OCI-LY1 (cell line): Measurements from ENCODE around the gene CRADD.

Experiments
- H2AFZ ChIP-seq: fragments of 200-600 bp; sonication (generic), shearing (Covaris generic); 2 replicates; pipeline ENCODE4 v1.6.0; 2014; ENCODE audit warnings: antibody characterized with exemption, mild to moderate bottlenecking, low read length
- H3F3A ChIP-seq: fragments of 200-600 bp; sonication (generic), shearing (Covaris generic); 2 replicates; pipeline ENCODE4 v1.6.0; 2014; ENCODE audit warnings: mild to moderate bottlenecking, antibody characterized with exemption, low read length, moderate library complexity; ENCODE audit not compliant: insufficient read depth
- H3K27ac ChIP-seq: fragments of 200-600 bp; sonication (generic); 2 replicates; pipeline ENCODE4 v1.5.1; 2014; ENCODE audit warnings: low read length, mixed run types, mild to moderate bottlenecking, low read depth; ENCODE audit not compliant: poor library complexity, severe bottlenecking
- H3K27me3 ChIP-seq: fragments of 200-600 bp; sonication (generic); 2 replicates; pipeline ENCODE4 v1.6.0; 2014; ENCODE audit warnings: antibody characterized with exemption, mild to moderate bottlenecking, low read length, moderate library complexity; ENCODE audit not compliant: insufficient read depth
- H3K36me3 ChIP-seq: fragments of 200-600 bp; sonication (generic); 2 replicates; pipeline ENCODE4 v1.6.1; 2014; ENCODE audit warnings: mild to moderate bottlenecking, antibody characterized with exemption, low read length, moderate library complexity, mixed read lengths; ENCODE audit not compliant: insufficient read depth
- H3K4me1 ChIP-seq: fragments of 200-600 bp; sonication (generic); 2 replicates; pipeline ENCODE4 v1.5.1; 2014; ENCODE audit warnings: mild to moderate bottlenecking, low read length, moderate library complexity; ENCODE audit not compliant: insufficient read depth, severe bottlenecking
- H3K4me2 ChIP-seq: fragments of 200-600 bp; sonication (generic), shearing (Covaris generic); 2 replicates; pipeline ENCODE4 v1.6.1; 2014; ENCODE audit warnings: low read length
- H3K4me3 ChIP-seq: fragments of 200-600 bp; sonication (generic); 2 replicates; pipeline ENCODE4 v1.5.1; 2014; ENCODE audit warnings: low read length, low read depth, mild to moderate bottlenecking, mixed read lengths; ENCODE audit not compliant: poor library complexity, severe bottlenecking
- H3K79me2 ChIP-seq: fragments of 200-600 bp; shearing (Covaris generic); 2 replicates; pipeline ENCODE4 v1.6.1; 2016; ENCODE audit warnings: mixed run types, low read length, mixed read lengths; ENCODE audit not compliant: insufficient read depth
- H3K9ac ChIP-seq: fragments of 200-600 bp; sonication (generic), shearing (Covaris generic); 2 replicates; pipeline ENCODE4 v1.6.1; 2014; ENCODE audit warnings: mild to moderate bottlenecking, low read length, mixed read lengths
- H3K9me2 ChIP-seq: fragments of 200-600 bp; sonication (generic), shearing (Covaris generic); 2 replicates; pipeline ENCODE4 v1.6.1; 2014; ENCODE audit warnings: low read depth, mild to moderate bottlenecking, low read length, mixed read lengths
- H3K9me3 ChIP-seq: fragments of 200-600 bp; shearing (Covaris generic); 2 replicates; pipeline ENCODE4 v1.6.1; 2014; ENCODE audit warnings: low read length, mixed read lengths
- H4K20me1 ChIP-seq: fragments of 200-600 bp; sonication (generic), shearing (Covaris generic); 2 replicates; pipeline ENCODE4 v1.6.0; 2016; ENCODE audit warnings: mild to moderate bottlenecking, low read length; ENCODE audit not compliant: insufficient read depth
- CTCF ChIP-seq: fragments of 200-600 bp; sonication (generic), shearing (Covaris generic); IDR thresholded peaks from 2 replicates; pipeline ENCODE4 v1.5.1; 2017; ENCODE audit warnings: mild to moderate bottlenecking, antibody characterized with exemption, low read length, moderate library complexity, mixed read lengths
- EZH2 ChIP-seq: fragments of 200-600 bp; sonication (generic), shearing (Covaris generic); IDR thresholded peaks from 2 replicates; pipeline ENCODE4 v1.8.0; 2017; ENCODE audit warnings: borderline replicate concordance, mixed run types, mild to moderate bottlenecking, antibody characterized with exemption, low read length, moderate library complexity, mixed read lengths

The CRADD gene

DNA sequence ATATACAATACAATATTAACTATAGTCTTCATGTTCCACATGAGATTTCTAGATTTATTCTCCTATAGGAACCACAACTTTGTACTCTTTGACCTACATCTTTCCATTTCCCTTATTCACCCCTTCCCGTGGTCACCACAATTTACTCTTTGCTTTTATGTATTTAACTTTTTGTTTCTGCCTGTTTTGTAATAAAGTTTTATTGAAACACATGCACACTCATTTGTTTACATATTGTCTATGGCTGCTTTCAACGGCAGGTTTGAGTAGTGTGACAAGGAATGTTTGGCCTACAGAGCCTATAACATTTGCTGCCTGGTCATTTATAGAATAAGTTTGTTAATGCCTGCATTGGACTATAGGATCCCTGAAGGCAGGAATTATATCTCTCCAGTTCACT is 231.1 kb downstream of the CRADD start:
- Histone ChIP-seq H3K9ac (no peak overlapping the region), H3K36me3 (no peaks in the 10 kb centered on the region), H2AFZ (no peak overlapping the region), H3K9me3 (no peaks in the 10 kb centered on the region), H3K9me2 (no peaks in the 10 kb centered on the region), H3K79me2 (no peaks in the 10 kb centered on the region), H3K27ac (no peak overlapping the region), H4K20me1 (no peaks in the 10 kb centered on the region), H3K27me3 (no peaks in the 10 kb centered on the region; the same call in 1 of the 2 replicates), H3K4me2 (no peak overlapping the region), H3F3A (no peaks in the 10 kb centered on the region), H3K4me1 (no peaks in the 10 kb centered on the region), H3K4me3 (no peak overlapping the region)
- TF ChIP-seq EZH2 (no peak), CTCF (no peak)

GRCh38 chr12:93908846-93909567 is 231.8 kb downstream of the CRADD start:
- Histone ChIP-seq H3K36me3 (no peaks in the 10 kb centered on the region), H2AFZ (no peak overlapping the region)

DNA sequence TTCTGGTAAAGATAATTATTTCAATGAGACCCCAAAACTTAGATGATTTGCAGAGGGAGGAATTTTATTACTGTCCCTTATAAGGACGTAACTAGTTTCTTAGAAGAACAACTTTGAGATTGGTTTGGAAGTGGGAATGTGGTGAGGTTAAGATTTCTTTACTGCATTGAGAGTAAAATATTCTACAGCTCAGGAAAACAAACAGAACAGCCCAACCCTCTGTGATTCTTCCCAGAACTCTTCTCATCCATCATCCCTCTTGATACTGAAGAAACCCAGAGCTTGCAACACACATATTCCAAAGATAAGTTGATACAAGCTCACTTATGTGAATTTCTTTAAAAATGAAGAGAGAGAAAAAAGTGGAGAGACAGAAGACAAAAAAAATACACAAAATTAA is 234.2 kb downstream of the CRADD start:
- H3K4me3 ChIP-seq, result no peak overlapping the region
- no peak overlapping the region for H3K9ac ChIP-seq
- no peaks in the 10 kb centered on the region for H3K9me3 ChIP-seq
- H4K20me1 ChIP-seq, result no peaks in the 10 kb centered on the region
- H3K27ac ChIP-seq, result no peak overlapping the region
- no peaks in the 10 kb centered on the region for H3F3A ChIP-seq
- H3K4me2 ChIP-seq, result no peak overlapping the region
- no peaks in the 10 kb centered on the region; the same call in 1 of the 2 replicates for H3K27me3 ChIP-seq
- no peaks in the 10 kb centered on the region for H3K36me3 ChIP-seq
- H3K4me1 ChIP-seq, result no peaks in the 10 kb centered on the region
- TF ChIP-seq EZH2, result no peak
- no peak for TF ChIP-seq CTCF
- H2AFZ ChIP-seq, result no peak overlapping the region
- no peaks in the 10 kb centered on the region for H3K79me2 ChIP-seq
- H3K9me2 ChIP-seq, result no peaks in the 10 kb centered on the region

More at GRCh38 chr12:93908846-93909567, 231.8 kb downstream of the CRADD start:
- no peaks in the 10 kb centered on the region for H3K79me2 ChIP-seq
- H3K4me3 ChIP-seq, result no peak overlapping the region
- H3K9me3 ChIP-seq, result no peaks in the 10 kb centered on the region
- no peaks in the 10 kb centered on the region for H4K20me1 ChIP-seq
- no peak overlapping the region for H3K9ac ChIP-seq
- no peaks in the 10 kb centered on the region; the same call in 1 of the 2 replicates for H3K27me3 ChIP-seq
- no peak overlapping the region for H3K4me2 ChIP-seq
- TF ChIP-seq CTCF (no peak), EZH2 (no peak)
- no peaks in the 10 kb centered on the region for H3K9me2 ChIP-seq
- H3K4me1 ChIP-seq, result no peaks in the 10 kb centered on the region
- no peaks in the 10 kb centered on the region for H3F3A ChIP-seq
- no peak overlapping the region for H3K27ac ChIP-seq
